ENCODE data around the gene VHLL.

GRCh38 chr1:156281281-156281680 lies 17.8 kb downstream of the VHLL start:
- no peak for TF ChIP-seq POLR2AphosphoS5 (IDR thresholded peaks at IDR 0.05; ENCODE audit: low read depth)
- TF ChIP-seq CTCF (IDR thresholded peaks at IDR 0.05; ENCODE audit: insufficient read depth, low read length), result no peak
- no peak for TF ChIP-seq SPI1 (IDR thresholded peaks at IDR 0.05; ENCODE audit: borderline replicate concordance, low read depth)

All from HL-60 (cell line).